ENCODE results near the gene TF. TPM values are rescaled to one million over a fixed set of nuclear protein-coding genes. Genes with fewer than 3 reads are reported as not detected.

TF gene
- total RNA-seq, 1 experiment from 2014 or later, result not detected

DNA sequence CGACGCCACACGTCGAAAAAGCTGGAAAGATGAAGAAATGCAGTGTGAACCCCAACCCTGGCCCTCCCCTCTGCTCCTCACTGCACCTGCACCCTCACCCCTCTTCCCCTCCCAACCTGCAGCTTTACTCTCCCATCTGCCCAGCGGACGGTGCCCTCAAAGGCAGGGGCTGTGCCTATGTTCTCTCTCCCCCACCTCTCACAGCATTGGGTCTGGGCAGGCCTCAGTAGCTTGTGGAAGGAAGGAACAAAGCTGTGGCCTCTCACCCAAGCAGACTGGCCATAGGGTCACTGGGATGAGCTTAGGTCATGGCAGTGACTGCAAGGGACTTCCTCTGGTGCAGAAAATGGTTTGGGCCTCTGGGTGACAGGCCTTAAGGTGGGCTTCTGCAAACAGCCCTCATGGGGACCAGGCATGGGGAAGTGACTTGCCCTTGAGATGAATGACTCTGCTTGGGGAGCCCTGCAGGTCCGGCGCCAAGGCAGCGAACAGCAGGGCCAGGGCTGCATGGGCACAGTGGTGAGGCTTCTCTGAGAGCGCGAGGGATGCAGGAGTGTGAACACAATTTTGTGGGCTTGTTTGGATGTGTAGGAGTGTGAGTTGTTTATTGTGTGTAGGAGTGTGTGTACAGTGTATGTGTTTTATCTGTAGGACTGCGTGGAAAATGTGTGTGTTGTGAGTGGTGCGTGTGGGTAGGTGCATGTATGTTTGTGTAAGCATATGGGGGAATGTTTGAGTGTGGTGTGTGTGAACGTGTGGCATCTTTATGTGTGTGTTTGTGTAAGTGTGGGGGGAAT is 88.6 kb downstream of the TF start:
- no peak for DNase-seq (ENCODE audit: low read depth)

DNA sequence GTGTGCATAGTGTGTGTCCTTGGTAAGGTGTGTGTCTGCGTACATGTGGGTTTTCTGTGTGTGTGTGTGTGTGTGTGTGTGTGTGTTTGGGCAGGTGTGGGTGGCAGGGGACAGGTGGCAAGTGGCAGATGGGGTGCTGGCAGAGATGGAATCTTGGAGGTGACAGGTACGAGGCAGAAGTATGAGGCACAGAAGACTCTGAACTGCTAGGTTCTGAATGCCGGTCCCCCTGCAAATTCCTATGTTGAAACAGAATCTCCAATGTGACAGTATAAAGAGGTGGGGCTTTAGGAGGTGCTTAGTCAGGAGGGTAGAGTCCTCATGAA is 89.2 kb downstream of the TF start:
- DNase-seq (ENCODE audit: low read depth), result no peak

GRCh38 chr3:133835961-133836360 is 89.8 kb downstream of the TF start:
- no peak for DNase-seq (ENCODE audit: low read depth)

GRCh38 chr3:133836497-133837158 is 90.4 kb downstream of the TF start:
- no peak for DNase-seq (ENCODE audit: low read depth)

- DNase-seq (ENCODE audit: low read depth), result no peak
Measured at GRCh38 chr3:133837487-133838295, 91.5 kb downstream of the TF start.

DNA sequence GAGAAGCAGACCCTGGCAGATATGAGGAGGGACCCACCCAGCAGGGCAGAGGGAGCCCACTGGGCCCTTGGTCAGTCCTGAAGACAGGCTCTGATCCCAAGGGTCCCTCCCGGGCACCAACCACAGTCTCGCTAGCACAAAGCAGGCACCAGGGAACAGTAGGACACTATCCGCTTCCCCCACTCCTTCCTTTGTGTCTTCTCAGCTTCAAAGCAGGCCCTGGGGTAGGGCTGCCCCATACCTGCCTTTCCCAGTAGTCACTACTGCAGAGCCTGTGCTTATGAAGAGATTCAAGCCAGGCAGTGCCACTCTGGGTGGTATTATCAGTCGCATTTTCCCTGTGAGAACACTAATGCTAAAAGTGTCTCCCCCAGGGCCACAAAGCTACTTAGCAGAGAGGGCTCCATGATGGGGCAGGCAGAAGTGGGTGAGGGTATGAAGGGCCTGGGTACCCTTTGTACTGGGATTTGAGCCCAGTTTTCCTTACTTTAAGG is 92.2 kb downstream of the TF start:
- no peak for DNase-seq (ENCODE audit: low read depth)

GRCh38 chr3:133838916-133839800 is 93.0 kb downstream of the TF start:
- no peak for DNase-seq (ENCODE audit: low read depth)

GRCh38 chr3:133840055-133840737 is 94.0 kb downstream of the TF start:
- DNase-seq (ENCODE audit: low read depth), result no peak

DNA sequence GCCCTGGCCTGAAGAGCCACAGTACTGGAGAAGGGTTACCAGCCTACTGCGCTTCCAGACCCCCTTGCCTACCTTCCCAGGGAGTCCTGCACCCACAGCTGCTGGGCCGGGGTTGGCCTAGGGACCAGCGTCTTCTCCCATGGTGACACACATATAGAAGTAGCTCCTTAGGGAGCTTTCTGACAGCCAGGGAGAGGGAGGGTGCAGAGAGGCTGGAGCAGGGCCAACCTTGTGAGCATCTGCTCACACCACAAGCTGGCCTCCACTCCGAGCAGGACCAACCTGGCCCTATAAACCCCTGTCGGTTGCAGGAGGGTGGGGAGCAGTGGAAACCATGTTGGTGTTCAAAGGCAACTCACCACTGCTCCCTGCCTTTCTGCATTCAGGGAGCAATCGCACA is 94.6 kb downstream of the TF start:
- DNase-seq (ENCODE audit: low read depth), result no peak

- DNase-seq (ENCODE audit: low read depth), result no peak
Measured at GRCh38 chr3:133841196-133841595, 95.0 kb downstream of the TF start.

DNA sequence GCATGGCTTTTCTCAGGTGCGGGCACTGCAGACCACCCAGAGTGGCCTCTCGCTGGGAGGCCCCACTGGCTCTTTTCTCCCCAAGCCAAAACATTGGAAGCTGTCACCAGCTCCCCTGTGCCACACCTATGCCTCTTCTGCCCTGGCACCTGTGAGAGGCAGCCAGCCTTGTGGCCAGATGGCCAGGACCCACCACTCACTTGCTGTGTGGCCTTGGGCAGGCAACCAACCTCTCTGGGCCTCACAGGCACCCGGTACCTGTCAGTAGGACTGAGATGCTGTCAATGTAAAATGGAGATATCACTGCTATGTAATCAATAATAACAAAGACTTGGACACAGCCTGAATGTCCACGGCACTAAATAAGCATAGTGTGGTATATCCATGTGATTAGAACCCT is 96.0 kb downstream of the TF start:
- no peak for DNase-seq (ENCODE audit: low read depth)

DNA sequence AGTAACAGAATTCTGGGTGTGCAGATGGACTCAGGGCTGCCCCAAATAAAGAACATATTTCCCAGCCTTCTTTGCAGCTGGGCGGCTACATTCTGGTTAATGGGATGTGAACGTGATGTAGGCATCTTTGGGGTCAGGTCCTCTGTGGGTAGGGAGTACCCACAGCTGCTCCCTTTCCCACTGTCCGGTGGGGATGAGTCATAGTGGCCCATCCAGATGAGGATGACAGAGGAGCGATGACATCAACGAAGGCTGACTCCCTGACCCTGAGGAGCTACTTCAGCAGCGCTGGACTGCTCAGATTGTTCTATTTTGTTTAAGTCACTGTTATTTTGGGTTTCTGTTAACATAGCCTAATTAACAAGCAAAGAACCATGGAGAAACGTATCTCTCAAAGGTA is 97.4 kb downstream of the TF start:
- DNase-seq (ENCODE audit: low read depth), result peak; percentile 83

- DNase-seq (ENCODE audit: low read depth), result no peak
Measured at GRCh38 chr3:133845127-133845526, 98.9 kb downstream of the TF start.

Other genes starting within 250 kb of the TF start
- gene CDV3, start 172.7 kb upstream of the TF start, total RNA-seq (2014; rRNA removed), result 166 and 176 TPM in 2 replicates
- 47.3 and 54.4 TPM in 2 replicates for gene TOPBP1, start 84.5 kb upstream of the TF start, total RNA-seq (2014; rRNA removed)
- gene SRPRB, start 59.4 kb downstream of the TF start, total RNA-seq (2014; rRNA removed), result 43.0 and 56.6 TPM in 2 replicates
- 0.32 and 0.69 TPM in 2 replicates for gene RAB6B, start 149.5 kb downstream of the TF start, total RNA-seq (2014; rRNA removed)

All from LHCN-M2 (cell line).